Lower lobe of right lung (tissue), 2 donors: Measurements from ENCODE around the gene PGAP3. TPM values are rescaled to one million over a fixed set of nuclear protein-coding genes. Genes with fewer than 3 reads are reported as not detected.

Source experiments
- ATAC-seq, 2 donors: fragments of 200-7000 bp; cut with Tn5 transposase; one replicate each; pipeline ENCODE4 v1.9.1; 2020 to 2022; ENCODE audit warnings: mild to moderate bottlenecking in 2 of 2, moderate library complexity in 2 of 2
- DNase-seq: peaks from one replicate; pipeline ENCODE4 v3.0.0-alpha.2; 2020
- H3K27ac ChIP-seq: fragments of 200-600 bp; one replicate; pipeline ENCODE4 v1.8.0; 2022
- H3K27me3 ChIP-seq: fragments of 200-600 bp; one replicate; pipeline ENCODE4 v1.8.0; 2022; ENCODE audit warnings: low read depth
- H3K36me3 ChIP-seq: fragments of 200-600 bp; one replicate; pipeline ENCODE4 v1.8.0; 2022; ENCODE audit warnings: mild to moderate bottlenecking
- H3K4me1 ChIP-seq: fragments of 200-600 bp; one replicate; pipeline ENCODE4 v1.8.0; 2022
- H3K4me3 ChIP-seq: fragments of 200-600 bp; one replicate; pipeline ENCODE4 v1.8.0; 2022; ENCODE audit warnings: mild to moderate bottlenecking
- H3K9me3 ChIP-seq: fragments of 200-600 bp; one replicate; pipeline ENCODE4 v1.8.0; 2022
- CTCF ChIP-seq: fragments of 200-600 bp; IDR thresholded peaks from one replicate; pipeline ENCODE4 v1.8.0; 2022; ENCODE audit warnings: antibody characterized with exemption, mild to moderate bottlenecking
- intact Hi-C: fragments of 100-400 bp; cut with DNase I; formaldehyde crosslinking; loops from one replicate; pipeline ENCODE4 v1.11.0; 2022
- total RNA-seq: library from RNA; stranded (reverse); fragmentation: NEBNext Ultra II Directional; extraction: Animal tissue kit (Norgen Biotek cat#: 25700); gene quantifications from one replicate; pipeline ENCODE4 v1.2.1, GENCODE V29; 2021
- donor health status: DM: no; HTN: yes; CAD: no; lungs with severe emphysema.

PGAP3 gene
- total RNA-seq, 1 donor from 2014 or later, result 20.7 TPM

- peak; percentile 3 to 25 for ATAC-seq
- peaks cover 77% of the 10 kb centered on the region for H3K36me3 ChIP-seq
These were observed 35.4 kb upstream of the PGAP3 start for GRCh38 chr17:39722965-39723848.

GRCh38 chr17:39722104-39722503, 34.2 kb upstream of the PGAP3 start:
- no peak for TF ChIP-seq CTCF
- Histone ChIP-seq H3K4me1 (no peaks in the 10 kb centered on the region), H3K36me3 (peaks cover 77% of the 10 kb centered on the region), H3K27ac (no peak overlapping the region), H3K9me3 (no peaks in the 10 kb centered on the region), H3K27me3 (no peaks in the 10 kb centered on the region), H3K4me3 (no peak overlapping the region)
- intact Hi-C loops, result no loop called here
- DNase-seq (no peak), ATAC-seq (no peak)

More at GRCh38 chr17:39722965-39723848, 35.4 kb upstream of the PGAP3 start:
- intact Hi-C loops, result no loop called here
- H3K27ac ChIP-seq, result no peak overlapping the region
- no peaks in the 10 kb centered on the region for H3K4me1 ChIP-seq
- no peak for TF ChIP-seq CTCF
- no peaks in the 10 kb centered on the region for H3K9me3 ChIP-seq
- DNase-seq, result no peak
- H3K4me3 ChIP-seq, result no peak overlapping the region
- no peaks in the 10 kb centered on the region for H3K27me3 ChIP-seq

DNA sequence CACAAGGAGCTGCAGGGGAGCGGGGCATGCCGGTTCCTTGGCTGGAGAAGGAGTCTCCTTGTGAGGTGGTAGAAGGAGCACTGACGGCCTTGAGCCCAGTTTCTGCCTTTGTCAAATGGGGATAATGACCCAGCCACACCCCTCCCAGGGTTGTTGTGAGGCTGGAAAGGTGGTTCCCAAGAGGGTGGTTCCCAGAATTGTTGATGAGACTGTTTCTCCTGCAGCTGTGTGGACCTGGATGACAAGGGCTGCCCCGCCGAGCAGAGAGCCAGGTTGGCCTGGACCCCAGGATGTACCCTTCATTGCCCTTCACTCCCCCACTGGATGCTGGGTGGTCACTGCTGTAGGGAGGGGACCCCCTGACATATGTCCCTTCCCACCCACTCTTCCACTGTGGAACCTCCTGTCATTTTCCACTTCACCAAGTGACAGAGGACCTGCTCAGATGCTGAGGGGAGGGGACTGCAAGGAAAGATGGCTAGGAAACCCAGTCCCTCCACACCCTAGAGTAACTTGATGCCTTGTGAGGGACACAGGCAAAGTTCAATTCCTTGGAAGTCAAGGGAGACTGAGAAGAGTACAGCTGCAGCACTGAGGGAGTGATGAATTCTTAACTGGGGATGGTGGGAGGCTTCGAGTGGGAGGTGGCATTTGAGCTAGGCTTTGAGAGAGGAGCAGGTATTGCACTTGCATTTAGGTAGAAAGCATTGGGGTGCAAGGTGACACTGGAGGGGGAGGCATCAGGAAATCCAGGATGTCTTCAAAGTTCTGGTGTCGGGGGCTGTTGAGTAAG, 31.9 kb upstream of the PGAP3 start:
- H3K9me3 ChIP-seq, result no peaks in the 10 kb centered on the region
- H3K4me3 ChIP-seq, result no peak overlapping the region
- no peak for TF ChIP-seq CTCF
- no peak for DNase-seq
- H3K4me1 ChIP-seq, result no peaks in the 10 kb centered on the region
- H3K27ac ChIP-seq, result no peak overlapping the region
- peaks cover 77% of the 10 kb centered on the region for H3K36me3 ChIP-seq
- no peak for ATAC-seq
- no peaks in the 10 kb centered on the region for H3K27me3 ChIP-seq
- intact Hi-C loops, result no loop called here

- ATAC-seq, result no peak
- H3K27me3 ChIP-seq, result no peaks in the 10 kb centered on the region
- no peak for TF ChIP-seq CTCF
- DNase-seq, result no peak
- H3K4me1 ChIP-seq, result no peaks in the 10 kb centered on the region
- no peak overlapping the region for H3K4me3 ChIP-seq
- H3K27ac ChIP-seq, result no peak overlapping the region
- H3K9me3 ChIP-seq, result no peaks in the 10 kb centered on the region
- H3K36me3 ChIP-seq, result peaks cover 82% of the 10 kb centered on the region
- intact Hi-C loops, result no loop called here
These were observed 29.8 kb upstream of the PGAP3 start for GRCh38 chr17:39717660-39718059.

DNA sequence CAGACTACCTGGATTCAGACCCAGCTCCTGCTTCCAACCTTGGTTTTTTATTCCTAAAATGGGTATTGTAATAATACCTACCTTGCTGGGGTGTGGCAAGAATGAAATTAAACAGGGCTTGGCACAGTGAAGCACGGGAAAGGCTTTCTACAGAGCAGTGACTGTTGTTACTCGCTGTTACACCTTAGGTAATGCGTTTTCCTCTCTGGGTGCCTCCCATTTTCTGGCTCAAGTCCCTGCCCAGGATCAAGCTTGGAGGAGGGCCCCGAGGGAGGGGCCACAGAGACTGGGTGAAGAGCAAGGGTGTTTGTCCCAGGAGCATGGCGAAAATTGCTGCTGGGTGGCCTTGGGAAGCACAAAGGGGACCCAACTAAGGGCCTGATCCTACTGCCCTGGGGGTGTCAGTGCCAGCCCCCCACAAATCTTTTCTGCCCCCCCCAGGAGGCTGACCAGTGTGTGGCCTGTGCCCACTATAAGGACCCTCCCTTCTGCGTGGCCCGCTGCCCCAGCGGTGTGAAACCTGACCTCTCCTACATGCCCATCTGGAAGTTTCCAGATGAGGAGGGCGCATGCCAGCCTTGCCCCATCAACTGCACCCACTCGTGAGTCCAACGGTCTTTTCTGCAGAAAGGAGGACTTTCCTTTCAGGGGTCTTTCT, 29.2 kb upstream of the PGAP3 start:
- intact Hi-C loops, result no loop called here
- H3K27me3 ChIP-seq, result no peaks in the 10 kb centered on the region
- no peak overlapping the region for H3K4me3 ChIP-seq
- no peak for TF ChIP-seq CTCF
- no peaks in the 10 kb centered on the region for H3K9me3 ChIP-seq
- peaks cover 82% of the 10 kb centered on the region for H3K36me3 ChIP-seq
- peak overlapping the region; percentile 36 for H3K27ac ChIP-seq
- H3K4me1 ChIP-seq, result no peaks in the 10 kb centered on the region
- DNase-seq, result peak; percentile 54
- peak; percentile 66 to 91 for ATAC-seq
